HG03025 (cell line): Measurements from ENCODE around the gene SH2D2A.

Source experiments
- ATAC-seq: cut with Tn5 transposase; IDR thresholded peaks from one replicate; pipeline ENCODE4 v1.9.1; 2021; ENCODE audit warnings: mild to moderate bottlenecking, moderate library complexity; ENCODE audit not compliant: unreplicated experiment, low FRiP score

The SH2D2A gene

GRCh38 chr1:156805766-156806511, 10.7 kb downstream of the SH2D2A start:
- no peak for ATAC-seq

GRCh38 chr1:156804572-156805243, 11.9 kb downstream of the SH2D2A start:
- ATAC-seq: no peak

- ATAC-seq: no peak
Observed at GRCh38 chr1:156804026-156804425, 12.6 kb downstream of the SH2D2A start.

GRCh38 chr1:156803086-156803851, 13.4 kb downstream of the SH2D2A start:
- ATAC-seq: no peak

GRCh38 chr1:156802421-156802935, 14.2 kb downstream of the SH2D2A start:
- ATAC-seq: no peak

- no peak for ATAC-seq
Observed at GRCh38 chr1:156801409-156802121, 15.1 kb downstream of the SH2D2A start.

- no peak for ATAC-seq
Observed at GRCh38 chr1:156797212-156797871, 19.3 kb downstream of the SH2D2A start.

- ATAC-seq: no peak
Observed at GRCh38 chr1:156796340-156797097, 20.1 kb downstream of the SH2D2A start.

- no peak for ATAC-seq
Observed at GRCh38 chr1:156795787-156796186, 20.9 kb downstream of the SH2D2A start.

GRCh38 chr1:156795374-156795733, 21.3 kb downstream of the SH2D2A start:
- ATAC-seq: no peak

- no peak for ATAC-seq
Observed at GRCh38 chr1:156794506-156795373, 21.9 kb downstream of the SH2D2A start.

GRCh38 chr1:156789621-156790318, 26.9 kb downstream of the SH2D2A start:
- no peak for ATAC-seq

GRCh38 chr1:156788136-156788535, 28.5 kb downstream of the SH2D2A start:
- ATAC-seq: no peak

- ATAC-seq: no peak
Observed at GRCh38 chr1:156786640-156787039, 30.0 kb downstream of the SH2D2A start.

- no peak for ATAC-seq
Observed at GRCh38 chr1:156785458-156785857, 31.2 kb downstream of the SH2D2A start.

GRCh38 chr1:156781585-156782186, 35.0 kb downstream of the SH2D2A start:
- ATAC-seq: no peak

- ATAC-seq: no peak
Observed at GRCh38 chr1:156777573-156777972, 39.1 kb downstream of the SH2D2A start.
